Naive thymus-derived CD4-positive, alpha-beta T cell (primary cell): ENCODE data around the gene ADAMTSL5. TPM values are rescaled to one million over a fixed set of nuclear protein-coding genes. Genes with fewer than 3 reads are reported as not detected.
"Not testable (repeated sequence)": the region's sequence is repeated elsewhere in the genome, so short reads cannot be mapped to it uniquely, and the experiment has no call there.

Experiments used
- ATAC-seq: fragments of 150-1000 bp; cut with Tn5 transposase; 2 replicates; pipeline ENCODE4 v1.10.0; 2021; ENCODE audit warnings: mild to moderate bottlenecking, moderate library complexity
- CTCF ChIA-PET: fragments of 350-600 bp; sonication (Branson Sonifier 250); formaldehyde crosslinking; loops from one replicate; lab custom pipeline; 2021; ENCODE audit warnings: antibody characterized with exemption; lab: Charles Lee
- POLR2A ChIA-PET: fragments of 350-600 bp; sonication (Branson Sonifier 250); formaldehyde crosslinking; loops from one replicate; lab custom pipeline; 2021; ENCODE audit warnings: antibody characterized with exemption, inconsistent platforms; lab: Charles Lee
- DNase-seq, 9 donors: peaks; one replicate each; pipeline versions ENCODE4 v3.0.0 to v3.0.0-alpha.2; 2020 to 2022; ENCODE audit warnings: mixed read lengths in 1 of 9
- H3K27ac ChIP-seq: one replicate; pipeline ENCODE4 v1.7.0; 2013; ENCODE audit warnings: mild to moderate bottlenecking, low read depth, low read length, moderate library complexity
- H3K27me3 ChIP-seq, 2 donors: one replicate each; pipeline ENCODE4 v1.7.0; 2013; ENCODE audit warnings: low read length in 2 of 2, mild to moderate bottlenecking in 2 of 2, moderate library complexity in 2 of 2; ENCODE audit not compliant: control insufficient read depth in 2 of 2, insufficient read depth in 2 of 2
- H3K36me3 ChIP-seq, 3 experiments: 1 replicate in 2 of 3; 2 replicates in 1 of 3; pipeline ENCODE4 v1.7.0; 2013; ENCODE audit warnings: low read length in 3 of 3, mild to moderate bottlenecking in 3 of 3, moderate library complexity in 1 of 3; ENCODE audit not compliant: insufficient read depth in 3 of 3, control insufficient read depth in 2 of 3
- H3K4me1 ChIP-seq, 2 donors: one replicate each; pipeline ENCODE4 v1.7.0; 2013; ENCODE audit warnings: low read length in 2 of 2, mild to moderate bottlenecking in 2 of 2, moderate library complexity in 1 of 2; ENCODE audit not compliant: control insufficient read depth in 2 of 2, insufficient read depth in 2 of 2
- H3K4me3 ChIP-seq: 2 replicates; pipeline ENCODE4 v1.7.0; 2013; ENCODE audit warnings: mild to moderate bottlenecking, low read length
- H3K9me3 ChIP-seq, 3 experiments: 1 replicate in 2 of 3; 2 replicates in 1 of 3; pipeline ENCODE4 v1.7.0; 2013; ENCODE audit warnings: low read length in 3 of 3; ENCODE audit not compliant: control insufficient read depth in 2 of 3
- H3K27ac Mint-ChIP-seq, 9 donors: one replicate each; pipeline ENCODE4 v1.8.0; 2020 to 2022; ENCODE audit warnings: mixed read lengths in 9 of 9, mild to moderate bottlenecking in 8 of 9, moderate library complexity in 5 of 9, inconsistent platforms in 2 of 9
- H3K27me3 Mint-ChIP-seq, 5 donors: one replicate each; pipeline ENCODE4 v1.8.0; 2021 to 2022; ENCODE audit warnings: mixed read lengths in 5 of 5, mild to moderate bottlenecking in 1 of 5
- H3K36me3 Mint-ChIP-seq, 5 donors: one replicate each; pipeline ENCODE4 v1.8.0; 2020 to 2022; ENCODE audit warnings: mixed read lengths in 5 of 5, mild to moderate bottlenecking in 3 of 5, inconsistent platforms in 1 of 5
- H3K4me1 Mint-ChIP-seq, 7 donors: one replicate each; pipeline ENCODE4 v1.8.0; 2020 to 2022; ENCODE audit warnings: mixed read lengths in 7 of 7, mild to moderate bottlenecking in 3 of 7, inconsistent platforms in 1 of 7
- H3K4me3 Mint-ChIP-seq, 10 donors: one replicate each; pipeline ENCODE4 v1.8.0; 2020 to 2022; ENCODE audit warnings: mild to moderate bottlenecking in 10 of 10, mixed read lengths in 10 of 10, moderate library complexity in 6 of 10, inconsistent platforms in 2 of 10
- H3K9me3 Mint-ChIP-seq, 11 donors: one replicate each; pipeline ENCODE4 v1.8.0; 2020 to 2022; ENCODE audit warnings: mixed read lengths in 11 of 11, mild to moderate bottlenecking in 4 of 11, inconsistent platforms in 1 of 11, moderate library complexity in 1 of 11
- intact Hi-C, 2 donors: fragments of 100-400 bp; cut with micrococcal nuclease; formaldehyde crosslinking; loops; one replicate each; pipeline ENCODE4 v1.15.1; 2023
- polyA plus RNA-seq, 2 donors: library from polyadenylated mRNA; unstranded; fragments of 300-500 nt; fragmentation: Illumina TruSeq; gene quantifications; one replicate each; pipeline ENCODE4 v1.2.3, GENCODE V29; 2021
- total RNA-seq, 6 experiments: library from RNA in 5 of 6; stranded (reverse) in 5 of 6; gene quantifications; 1 replicate in 5 of 6; 2 replicates in 1 of 6; pipeline ENCODE4 v1.2.3 and lab custom pipeline; 2021 to 2026

Gene ADAMTSL5
- total and polyA plus RNA-seq, 7 experiments from 2014 or later = 3.6 to 9.9 (median 6.0) TPM

DNA sequence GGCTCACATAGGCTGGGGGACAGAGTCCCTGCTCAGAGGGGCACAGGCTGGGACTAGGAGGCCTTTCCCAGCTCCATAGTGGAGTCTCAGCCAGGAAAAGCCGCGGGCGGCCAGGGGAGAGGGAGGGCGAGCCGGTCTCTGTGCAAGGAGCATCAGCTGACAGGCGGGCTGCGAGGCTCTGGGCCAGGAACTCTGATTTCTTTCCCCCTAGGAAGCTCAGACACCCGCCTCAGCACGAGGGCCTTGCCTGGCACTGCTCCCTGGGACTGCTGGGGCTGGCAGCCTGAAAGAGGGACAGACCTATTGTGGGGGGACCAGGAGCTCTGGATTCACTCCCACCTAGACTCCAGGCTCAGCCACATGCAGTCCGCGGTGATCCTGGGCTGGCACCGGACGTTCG, 8.8 kb upstream of the ADAMTSL5 start:
- CTCF ChIA-PET = no interaction called here

DNA sequence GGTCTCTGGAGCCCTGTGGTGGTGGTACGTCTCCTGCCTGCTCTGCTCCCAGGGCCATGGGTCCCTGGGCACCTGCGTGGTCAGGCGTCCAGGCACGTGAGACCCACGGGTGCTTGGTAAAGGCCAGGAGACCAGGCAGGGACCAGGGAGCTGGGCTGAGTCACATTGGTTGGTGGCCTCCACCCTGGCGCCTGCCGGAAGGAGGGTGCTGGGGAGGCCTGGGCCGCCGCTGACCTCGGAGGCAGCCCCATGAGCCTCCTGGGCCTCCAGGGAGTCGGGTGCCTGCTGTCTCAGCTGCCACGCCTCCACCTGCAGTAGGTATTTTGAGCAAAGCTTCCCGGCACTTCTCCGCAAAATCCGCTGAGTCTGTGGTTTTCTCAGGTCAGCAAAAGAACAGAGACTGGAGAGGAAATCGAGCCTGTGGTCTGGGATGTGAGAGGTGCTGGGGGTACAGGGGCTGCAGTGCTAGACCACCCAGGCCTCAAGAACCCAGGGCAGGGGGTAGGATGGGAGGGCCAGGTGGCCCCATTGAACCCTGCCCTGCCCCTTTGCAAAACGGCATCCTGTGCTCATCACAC, 7.5 kb upstream of the ADAMTSL5 start:
- peaks cover 10 to 21% (median 17%) of the 10 kb centered on the region in 5 donors for H3K27me3 Mint-ChIP-seq
- Histone ChIP-seq H3K4me1 (no peaks in the 10 kb centered on the region), H3K9me3 (no peaks in the 10 kb centered on the region), H3K4me3 (no peak overlapping the region), H3K27ac (no peak overlapping the region), H3K36me3 (no peaks in the 10 kb centered on the region), H3K27me3 (no peaks in the 10 kb centered on the region)
- no peak for ATAC-seq
- peaks cover 0 to 9% (median 8%) of the 10 kb centered on the region in 7 donors for H3K4me1 Mint-ChIP-seq
- H3K36me3 Mint-ChIP-seq = peaks cover 0 to 4% (median 0%) of the 10 kb centered on the region in 5 donors
- no peak overlapping the region for H3K27ac Mint-ChIP-seq
- intact Hi-C loops = no loop called here
- POLR2A ChIA-PET = no interaction called here
- CTCF ChIA-PET = no interaction called here
- H3K9me3 Mint-ChIP-seq = peaks cover 0 to 4% (median 0%) of the 10 kb centered on the region in 11 donors
- no peak overlapping the region for H3K4me3 Mint-ChIP-seq
- no peak for DNase-seq

More for the DNA sequence above, 8.8 kb upstream of the ADAMTSL5 start:
- Histone ChIP-seq H3K27me3 (no peaks in the 10 kb centered on the region), H3K9me3 (no peaks in the 10 kb centered on the region), H3K4me3 (no peak overlapping the region), H3K27ac (no peak overlapping the region), H3K36me3 (no peaks in the 10 kb centered on the region), H3K4me1 (no peaks in the 10 kb centered on the region)
- DNase-seq (no peak), ATAC-seq (no peak)
- Mint-ChIP-seq H3K36me3 (peaks cover 0 to 4% (median 0%) of the 10 kb centered on the region in 5 donors), H3K9me3 (peaks cover 0 to 3% (median 0%) of the 10 kb centered on the region in 11 donors), H3K4me3 (no peak overlapping the region), H3K27ac (no peak overlapping the region), H3K27me3 (peaks cover 19 to 30% (median 27%) of the 10 kb centered on the region in 5 donors), H3K4me1 (peaks cover 0 to 9% (median 8%) of the 10 kb centered on the region in 7 donors)
- POLR2A ChIA-PET = interaction anchor here (0.7 kb wide), 1 partner anchor 85 kb away, joined by 3 read pairs; no protein-coding TSS in a partner anchor
- intact Hi-C loops = no loop called here

DNA sequence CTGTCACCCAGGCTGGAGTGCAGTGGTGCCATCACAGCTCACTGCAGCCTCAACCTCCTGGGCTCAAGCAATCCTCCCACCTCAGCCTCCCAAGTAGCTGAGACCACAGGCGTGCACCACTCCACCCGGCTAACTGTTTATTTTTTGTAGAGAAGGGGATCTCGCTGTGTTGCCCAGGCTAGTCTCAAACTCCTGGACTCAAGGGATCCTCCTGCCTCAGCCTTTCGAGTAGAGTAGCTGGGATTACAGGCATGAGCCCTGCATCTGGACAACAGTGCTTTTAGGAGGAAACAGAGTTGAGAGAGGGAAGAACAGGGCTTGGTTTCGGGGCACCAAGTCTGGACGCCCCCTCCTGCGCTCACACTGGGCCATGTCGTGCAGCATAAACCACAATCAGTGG, 7.0 kb upstream of the ADAMTSL5 start:
- H3K27ac Mint-ChIP-seq, H3K36me3 Mint-ChIP-seq, H3K27me3 ChIP-seq, POLR2A ChIA-PET, H3K27ac ChIP-seq, H3K4me1 Mint-ChIP-seq, ATAC-seq, H3K4me1 ChIP-seq, CTCF ChIA-PET, H3K9me3 ChIP-seq, H3K4me3 ChIP-seq, H3K4me3 Mint-ChIP-seq, H3K36me3 ChIP-seq, DNase-seq, H3K9me3 Mint-ChIP-seq: not testable (repeated sequence)
- peaks cover 6 to 18% (median 13%) of the 10 kb centered on the region in 5 donors for H3K27me3 Mint-ChIP-seq
- intact Hi-C loops = loop anchor here in 1 of 2 donors (10.0 kb wide), 1 partner anchor 75 kb away; no protein-coding TSS in a partner anchor

DNA sequence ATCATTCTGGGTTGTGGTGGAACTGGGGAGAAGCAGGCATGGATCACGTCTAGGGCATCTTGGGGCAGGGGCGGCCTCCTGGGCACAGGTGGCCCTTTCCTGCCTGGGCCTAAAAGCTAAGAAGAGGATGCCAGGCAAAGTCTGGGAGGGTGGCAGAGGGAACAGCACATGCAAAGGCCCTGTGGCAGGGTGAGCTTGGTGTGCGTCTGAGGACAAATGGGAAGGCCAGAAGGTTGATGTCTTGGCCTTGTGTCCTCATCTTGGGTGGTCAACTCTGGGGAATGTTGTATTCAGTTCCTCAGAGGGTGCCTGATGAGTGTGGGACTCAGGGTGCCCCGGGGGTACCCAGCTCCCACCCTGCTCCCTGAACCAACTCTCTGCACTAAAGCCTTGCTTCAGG, 5.7 kb upstream of the ADAMTSL5 start:
- ATAC-seq (no peak), DNase-seq (no peak)
- Histone ChIP-seq H3K27me3 (no peaks in the 10 kb centered on the region), H3K36me3 (no peaks in the 10 kb centered on the region), H3K27ac (no peak overlapping the region), H3K4me1 (no peaks in the 10 kb centered on the region), H3K4me3 (no peak overlapping the region), H3K9me3 (no peaks in the 10 kb centered on the region)
- H3K27me3 Mint-ChIP-seq = peaks cover 0 to 13% (median 6%) of the 10 kb centered on the region in 5 donors
- no peak overlapping the region for H3K4me3 Mint-ChIP-seq
- H3K9me3 Mint-ChIP-seq = peaks cover 0 to 4% (median 0%) of the 10 kb centered on the region in 11 donors
- H3K4me1 Mint-ChIP-seq = peaks cover 0 to 2% (median 0%) of the 10 kb centered on the region in 7 donors
- CTCF ChIA-PET = no interaction called here
- intact Hi-C loops = loop anchor here in 1 of 2 donors (10.0 kb wide), 1 partner anchor 74 kb away; no protein-coding TSS in a partner anchor
- no peak overlapping the region for H3K27ac Mint-ChIP-seq
- POLR2A ChIA-PET = no interaction called here
- no peaks in the 10 kb centered on the region for H3K36me3 Mint-ChIP-seq

DNA sequence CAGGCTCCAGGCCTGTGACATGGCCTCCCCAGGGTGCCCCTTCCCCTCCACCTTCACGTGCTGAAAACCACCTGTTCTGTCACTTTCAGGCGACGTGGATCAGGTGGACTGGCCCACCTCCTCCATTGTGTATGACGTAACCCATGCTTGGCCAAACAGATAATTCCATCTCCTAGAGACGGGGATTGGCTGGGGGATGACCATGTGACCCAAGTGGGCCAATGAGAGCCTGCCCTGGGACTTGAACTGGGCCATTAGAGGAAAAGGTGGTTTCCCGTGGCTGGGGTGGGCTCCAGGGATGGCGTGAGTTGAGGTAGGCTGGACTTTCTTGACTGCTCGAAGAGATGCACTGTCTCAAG, 3.6 kb upstream of the ADAMTSL5 start:
- H3K9me3 Mint-ChIP-seq = peaks cover 0 to 4% (median 0%) of the 10 kb centered on the region in 11 donors
- ATAC-seq = no peak
- no peaks in the 10 kb centered on the region for H3K36me3 ChIP-seq
- no peak overlapping the region for H3K4me3 Mint-ChIP-seq
- no peaks in the 10 kb centered on the region for H3K9me3 ChIP-seq
- intact Hi-C loops = loop anchor here in 1 of 2 donors (10.0 kb wide), 1 partner anchor 72 kb away; no protein-coding TSS in a partner anchor
- no peaks in the 10 kb centered on the region for H3K36me3 Mint-ChIP-seq
- H3K27ac Mint-ChIP-seq = no peak overlapping the region
- DNase-seq = no peak
- CTCF ChIA-PET = interaction anchor here (1.1 kb wide), 1 partner anchor 72 kb away, joined by 3 read pairs; no protein-coding TSS in a partner anchor
- H3K4me1 ChIP-seq = peaks cover 0 to 13% of the 10 kb centered on the region in 2 donors
- H3K27me3 ChIP-seq = no peaks in the 10 kb centered on the region
- no peak overlapping the region for H3K4me3 ChIP-seq
- H3K27me3 Mint-ChIP-seq = peaks cover 0 to 6% (median 0%) of the 10 kb centered on the region in 5 donors
- POLR2A ChIA-PET = no interaction called here
- H3K27ac ChIP-seq = no peak overlapping the region
- peaks cover 0 to 10% (median 6%) of the 10 kb centered on the region in 7 donors for H3K4me1 Mint-ChIP-seq

DNA sequence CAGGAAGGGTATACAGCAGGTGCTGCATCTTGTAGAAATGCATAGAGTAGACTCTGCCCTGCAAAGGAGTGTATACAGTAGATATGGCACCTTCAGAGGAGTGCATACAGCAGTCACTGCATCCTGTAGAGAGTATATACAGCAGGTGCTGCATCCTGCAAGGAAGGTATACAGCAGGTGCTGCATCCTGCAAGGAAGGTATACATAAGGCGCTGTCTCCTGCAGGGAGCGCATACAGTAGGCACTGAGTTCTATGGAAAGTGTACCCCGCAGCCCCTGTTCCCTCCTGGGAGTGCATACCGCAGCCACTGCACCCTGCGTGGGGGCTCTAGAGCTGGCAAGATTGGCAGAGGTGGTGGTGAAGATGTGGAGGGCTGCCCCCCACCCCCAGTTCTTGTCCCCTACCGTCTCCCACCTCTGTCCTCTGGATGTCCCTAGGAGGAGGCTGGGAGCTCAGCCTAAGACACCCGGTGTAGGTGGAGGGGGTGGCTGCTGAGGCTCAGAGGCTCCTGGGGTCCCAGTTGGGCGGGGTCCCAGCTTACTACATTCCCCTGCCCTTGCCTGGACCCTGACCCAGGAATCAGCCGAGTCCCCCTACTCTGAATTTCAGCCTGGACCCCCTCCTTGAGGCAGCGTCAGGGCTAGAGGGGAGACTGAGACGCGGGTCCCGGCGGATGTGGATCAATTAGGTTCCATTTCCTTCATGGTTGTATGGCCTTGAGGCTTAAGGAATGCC, 2.3 kb upstream of the ADAMTSL5 start:
- intact Hi-C loops = loop anchor here (1.0 to 10.0 kb wide), 3 partner anchors 12 to 236 kb away; no protein-coding TSS in a partner anchor
- H3K27me3 ChIP-seq = no peaks in the 10 kb centered on the region

More for the DNA sequence above, 2.3 kb upstream of the ADAMTSL5 start:
- ATAC-seq (no peak), DNase-seq (no peak)
- Mint-ChIP-seq H3K9me3 (peaks cover 0 to 4% (median 0%) of the 10 kb centered on the region in 11 donors), H3K27ac (no peak overlapping the region), H3K4me3 (no peak overlapping the region), H3K4me1 (peaks cover 0 to 19% (median 12%) of the 10 kb centered on the region in 7 donors), H3K27me3 (peaks cover 0 to 14% (median 0%) of the 10 kb centered on the region in 5 donors), H3K36me3 (no peaks in the 10 kb centered on the region)
- Histone ChIP-seq H3K4me3 (no peak overlapping the region), H3K27ac (no peak overlapping the region), H3K9me3 (no peaks in the 10 kb centered on the region), H3K36me3 (no peaks in the 10 kb centered on the region), H3K4me1 (peaks cover 0 to 13% of the 10 kb centered on the region in 2 donors)
- CTCF ChIA-PET = no interaction called here
- POLR2A ChIA-PET = no interaction called here
